Right forelimb (tissue), 1 donor: ENCODE measurements around the gene CDH13.

Experiments
- DNase-seq: peaks from one replicate; pipeline ENCODE4 v3.0.0-alpha.2; 2018

CDH13 gene

DNA sequence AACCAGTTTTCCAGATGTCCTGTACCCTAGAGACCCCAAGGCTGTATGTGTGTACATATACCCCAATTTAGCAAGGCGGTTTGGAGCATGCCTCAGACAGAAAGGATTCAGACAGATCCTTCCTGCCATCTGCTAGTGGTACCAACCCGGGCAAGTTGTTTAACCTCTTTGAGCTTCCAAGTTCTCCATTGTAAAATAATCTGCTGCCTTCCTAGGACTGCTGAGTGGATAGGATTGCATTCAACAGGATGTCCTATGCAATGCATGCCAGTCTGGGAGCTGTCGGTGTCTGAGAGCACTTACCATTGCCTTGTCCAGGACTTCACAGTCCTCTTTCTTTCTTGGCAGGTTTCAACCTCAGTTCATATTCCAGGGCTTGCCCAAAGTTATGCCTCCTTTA is 1.9 kb downstream of the CDH13 start:
- no peak for DNase-seq

DNA sequence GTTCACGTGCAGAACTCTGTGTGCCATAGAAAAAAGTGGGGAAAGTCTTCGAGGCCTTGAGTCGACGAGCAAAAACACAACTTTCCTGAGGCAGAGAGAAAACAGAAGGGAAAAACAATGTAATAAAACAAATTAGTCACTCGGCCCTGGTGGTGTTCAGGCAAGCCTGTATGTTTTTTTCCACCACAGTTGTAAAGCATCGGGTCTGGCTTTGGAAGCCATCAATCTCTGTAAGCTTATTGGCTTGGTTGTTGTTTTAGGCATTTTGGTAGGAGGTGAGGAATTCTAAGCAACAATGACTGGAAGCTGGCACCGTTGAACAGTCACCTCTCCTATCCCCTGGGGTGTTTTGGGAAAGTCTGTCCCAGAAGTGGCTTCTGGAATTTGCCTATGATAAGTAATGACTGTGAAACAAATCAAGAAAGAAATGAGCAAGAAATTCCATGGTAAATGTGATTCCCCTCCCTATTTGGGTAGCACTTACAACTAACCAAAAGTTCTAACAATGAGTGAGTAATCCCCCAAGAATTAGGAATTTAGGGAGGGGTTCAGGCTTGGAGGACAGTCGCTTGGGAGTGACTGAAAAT is 2.8 kb downstream of the CDH13 start:
- no peak for DNase-seq

DNA sequence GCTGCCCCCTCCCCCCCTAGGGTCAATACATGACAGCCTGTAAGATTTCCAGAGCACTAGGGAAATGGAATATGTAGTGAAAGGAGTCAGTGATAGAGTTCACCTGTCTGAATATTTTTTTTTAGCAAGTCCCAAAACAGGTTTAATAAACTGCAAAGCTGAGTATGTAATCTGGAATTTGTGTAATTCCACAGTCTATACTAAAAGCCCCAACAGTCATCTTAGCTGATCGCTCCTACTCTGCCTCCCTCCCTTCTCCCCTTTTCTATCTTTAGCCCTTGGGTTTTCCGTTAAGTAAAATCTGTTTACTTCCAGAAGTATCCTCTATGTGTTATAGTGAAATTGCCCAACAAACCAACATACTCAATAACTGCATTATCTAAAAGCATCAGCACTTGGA is 3.5 kb downstream of the CDH13 start:
- DNase-seq = no peak

DNA sequence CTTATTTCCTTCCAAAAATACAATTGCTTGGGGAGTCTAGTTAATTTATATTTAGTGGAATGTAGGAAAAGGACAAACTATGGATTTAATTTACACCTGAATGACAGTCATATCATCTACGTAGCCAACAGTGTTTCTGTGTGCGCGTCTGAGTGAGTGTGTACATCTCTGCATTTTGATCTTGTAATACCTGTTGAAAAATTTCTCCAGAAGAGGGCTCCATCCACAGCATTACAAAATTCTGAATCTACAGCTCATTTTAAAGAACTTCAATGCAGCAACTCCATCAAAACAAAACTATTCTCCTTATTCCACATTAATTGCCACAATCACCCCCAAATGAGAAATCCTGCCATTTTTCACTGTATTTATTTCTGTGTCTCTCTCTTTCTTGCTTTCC is 3.9 kb downstream of the CDH13 start:
- DNase-seq = no peak

DNA sequence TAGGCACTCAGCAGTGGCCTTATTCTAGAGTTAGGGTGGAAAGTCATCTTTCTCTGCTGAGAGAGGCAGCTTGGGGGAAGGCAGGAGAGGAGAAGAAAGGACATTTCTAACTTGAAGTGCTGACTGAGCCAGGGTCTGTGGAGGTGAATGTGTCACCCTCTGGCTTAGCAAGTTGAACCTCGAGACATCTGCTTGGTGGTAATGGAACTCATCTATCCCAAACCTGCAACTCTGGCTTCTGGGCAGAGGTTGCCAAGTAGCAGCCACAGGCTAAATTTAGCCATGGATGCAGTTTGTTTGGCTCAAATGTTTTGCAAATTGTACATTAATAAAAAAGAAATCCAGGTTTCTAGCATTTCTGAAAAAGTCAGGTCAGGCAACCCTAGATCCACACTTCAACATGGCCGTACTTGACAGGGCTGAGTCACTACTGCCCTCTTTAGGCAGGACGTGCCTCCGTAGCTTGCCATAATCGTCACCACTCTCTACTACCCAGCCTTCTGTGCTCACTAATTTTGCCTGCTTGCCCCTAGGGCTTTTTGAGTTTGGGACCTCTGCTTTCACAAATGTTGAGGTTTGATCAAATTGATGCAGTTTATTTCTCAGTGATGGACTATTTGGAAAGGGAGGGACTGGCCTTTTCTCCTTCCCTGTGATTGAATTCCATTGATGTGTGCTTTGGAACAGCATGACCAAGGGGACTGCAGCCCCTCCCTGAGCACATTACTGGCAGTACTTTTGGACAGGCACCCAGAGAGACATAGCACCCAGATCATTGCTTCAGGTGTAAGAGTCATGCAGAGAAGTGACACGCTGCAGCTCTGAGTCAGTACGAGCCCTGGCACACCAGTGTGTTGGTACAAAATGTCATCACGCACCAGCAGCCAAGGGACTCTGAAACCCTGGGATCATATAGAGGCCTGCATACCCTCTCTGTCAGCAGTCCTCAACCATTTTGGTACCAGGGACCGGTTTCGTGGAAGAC is 5.2 kb downstream of the CDH13 start:
- no peak for DNase-seq

DNA sequence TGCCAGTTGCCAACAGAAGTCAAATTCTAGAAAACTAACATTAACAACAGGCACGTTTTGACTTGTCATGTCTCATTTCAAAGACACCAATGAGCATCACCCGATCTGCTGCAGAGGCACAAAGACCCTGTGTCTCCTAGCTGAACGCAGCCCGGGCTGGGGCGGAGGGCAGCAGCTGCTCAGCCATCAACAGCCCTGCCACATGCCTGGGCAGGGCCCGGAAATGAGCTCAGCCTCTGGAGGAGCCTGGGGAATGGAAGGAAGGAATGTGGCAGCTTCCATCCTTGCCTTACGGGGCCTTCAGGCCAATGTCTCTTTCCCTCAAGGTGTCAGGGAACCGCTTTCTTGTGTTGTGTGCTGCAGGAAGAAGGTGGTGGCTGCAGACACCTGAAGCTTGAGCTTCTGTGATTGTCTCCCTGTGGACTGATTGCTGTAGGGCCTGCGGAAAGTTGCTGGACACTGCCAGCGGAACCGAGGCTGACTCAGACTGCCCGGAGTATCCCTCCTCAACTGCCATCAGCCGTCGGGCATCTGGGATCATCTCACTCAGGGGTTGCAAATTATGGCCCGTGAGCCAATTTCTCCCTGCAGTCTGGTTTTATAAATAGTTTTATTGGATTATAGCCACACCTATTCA is 7.3 kb downstream of the CDH13 start:
- DNase-seq = peak; percentile 64

DNA sequence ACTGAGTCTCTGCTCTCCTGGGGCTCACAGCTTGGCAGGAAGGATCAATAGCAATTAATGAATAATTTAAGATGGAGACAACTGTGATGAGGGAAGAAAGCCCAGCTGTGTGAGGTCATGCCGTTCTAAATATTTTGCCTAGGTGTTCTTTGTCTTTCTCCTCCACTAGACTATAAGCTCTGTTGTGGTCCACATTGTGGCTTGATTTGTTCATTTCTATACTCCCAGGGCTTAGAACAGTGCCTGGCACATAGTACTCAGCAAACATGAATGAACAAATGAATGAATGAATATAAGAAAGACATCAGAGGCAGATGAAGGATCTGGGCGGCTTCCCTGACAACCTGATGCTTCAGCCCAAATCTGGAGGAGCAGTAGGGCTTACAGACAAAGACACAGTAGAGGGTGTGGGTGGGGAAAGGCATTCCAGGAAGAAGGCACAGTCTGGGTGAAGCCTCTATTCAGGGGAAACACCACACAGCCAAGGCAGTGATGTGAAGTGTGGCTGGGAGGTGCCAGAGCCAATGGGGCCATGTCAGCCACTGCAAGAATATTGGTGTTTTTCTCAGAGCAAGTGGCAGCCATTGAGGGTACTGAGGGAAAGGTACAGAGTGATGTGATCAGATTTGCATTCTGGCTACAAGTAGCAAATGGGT is 8.3 kb downstream of the CDH13 start:
- no peak for DNase-seq

DNA sequence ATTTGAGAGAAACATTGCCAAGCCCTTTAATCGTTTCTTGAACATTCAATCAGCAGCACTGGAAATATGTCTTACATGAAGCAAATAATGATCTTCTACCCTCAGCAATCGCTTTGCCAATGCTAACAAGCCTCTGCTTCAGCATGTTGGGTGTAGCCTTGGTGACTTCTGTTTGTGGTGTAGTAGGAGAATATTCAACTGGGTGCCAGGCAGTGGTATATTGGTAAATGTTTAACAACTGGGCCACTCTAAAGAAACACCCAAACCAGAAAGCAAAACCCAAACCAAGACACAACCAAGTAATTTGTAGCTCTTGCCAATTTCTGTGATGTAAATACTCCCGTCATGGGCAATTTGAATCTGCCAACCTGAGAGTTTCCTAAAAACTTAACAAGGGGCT is 9.7 kb downstream of the CDH13 start:
- no peak for DNase-seq

DNA sequence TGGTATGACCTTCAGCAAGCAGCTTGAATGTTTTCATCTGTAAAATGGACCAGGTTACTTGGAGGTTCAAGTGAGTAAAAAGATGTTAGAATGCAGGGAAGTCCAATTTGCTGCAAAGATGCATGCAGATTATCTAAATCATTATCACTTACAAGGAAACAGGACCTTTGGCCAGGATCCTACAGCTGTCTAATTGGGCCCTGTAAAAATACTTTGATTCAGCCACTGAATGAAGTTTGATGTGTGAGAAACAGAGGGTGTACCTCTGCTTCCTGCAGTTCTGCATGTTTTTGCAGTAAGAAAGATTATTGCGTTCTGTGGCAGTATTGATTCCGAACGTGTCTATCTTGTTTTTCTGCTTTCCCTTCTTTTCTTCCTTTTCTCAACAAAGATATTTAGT is 10.2 kb downstream of the CDH13 start:
- DNase-seq = no peak

DNA sequence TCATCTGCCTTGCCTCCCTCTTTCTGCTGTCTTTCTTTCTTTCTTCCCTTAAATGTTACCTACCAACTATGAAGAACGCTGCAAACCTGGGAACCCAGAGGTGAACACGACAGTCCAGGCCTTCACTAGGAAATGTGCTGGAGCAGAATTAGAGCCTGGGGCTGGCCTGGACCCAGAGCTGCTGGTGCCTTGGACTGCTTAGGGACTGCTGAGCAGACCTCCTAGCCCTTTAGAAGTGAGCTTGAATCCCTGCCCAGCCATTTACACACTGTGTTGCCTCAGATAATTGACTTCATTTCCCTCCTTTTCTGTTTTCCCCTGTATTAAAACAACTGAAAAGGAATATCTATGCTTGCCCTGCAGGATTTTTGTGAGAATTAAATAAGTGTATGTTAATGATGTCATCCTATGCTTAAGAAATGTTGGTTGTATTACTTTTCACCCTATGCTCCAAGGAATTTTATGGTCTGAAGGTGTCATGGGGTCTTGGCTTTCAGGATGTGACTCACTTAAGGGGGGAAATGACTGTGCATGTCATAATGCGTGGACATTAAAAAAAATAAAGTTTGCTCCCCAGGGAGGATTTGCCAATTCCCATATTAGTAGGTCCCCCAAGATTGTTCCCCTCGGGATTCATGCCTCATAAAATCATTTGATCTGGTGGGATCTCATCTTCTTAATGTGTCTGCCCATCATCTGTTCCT is 11.5 kb downstream of the CDH13 start:
- DNase-seq = no peak

DNA sequence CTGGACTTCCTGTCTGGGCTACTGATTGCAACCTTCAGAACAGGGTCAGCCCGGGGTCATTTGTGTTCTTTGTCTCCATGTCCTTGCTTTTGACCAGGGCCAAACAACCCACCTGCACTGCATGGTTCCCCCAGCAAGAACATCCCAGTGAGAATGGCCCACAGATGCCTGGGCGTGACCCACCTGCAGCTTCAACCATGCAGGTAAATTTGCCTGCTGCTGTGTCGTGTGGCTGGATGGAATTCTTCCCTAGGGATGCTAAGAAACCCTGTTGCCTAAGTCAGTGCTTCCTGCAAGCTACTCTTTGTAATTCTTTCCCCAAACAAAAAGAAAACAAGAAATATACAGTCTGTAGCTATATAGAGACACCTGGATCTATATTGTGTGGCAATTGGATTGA is 12.5 kb downstream of the CDH13 start:
- no peak for DNase-seq

DNA sequence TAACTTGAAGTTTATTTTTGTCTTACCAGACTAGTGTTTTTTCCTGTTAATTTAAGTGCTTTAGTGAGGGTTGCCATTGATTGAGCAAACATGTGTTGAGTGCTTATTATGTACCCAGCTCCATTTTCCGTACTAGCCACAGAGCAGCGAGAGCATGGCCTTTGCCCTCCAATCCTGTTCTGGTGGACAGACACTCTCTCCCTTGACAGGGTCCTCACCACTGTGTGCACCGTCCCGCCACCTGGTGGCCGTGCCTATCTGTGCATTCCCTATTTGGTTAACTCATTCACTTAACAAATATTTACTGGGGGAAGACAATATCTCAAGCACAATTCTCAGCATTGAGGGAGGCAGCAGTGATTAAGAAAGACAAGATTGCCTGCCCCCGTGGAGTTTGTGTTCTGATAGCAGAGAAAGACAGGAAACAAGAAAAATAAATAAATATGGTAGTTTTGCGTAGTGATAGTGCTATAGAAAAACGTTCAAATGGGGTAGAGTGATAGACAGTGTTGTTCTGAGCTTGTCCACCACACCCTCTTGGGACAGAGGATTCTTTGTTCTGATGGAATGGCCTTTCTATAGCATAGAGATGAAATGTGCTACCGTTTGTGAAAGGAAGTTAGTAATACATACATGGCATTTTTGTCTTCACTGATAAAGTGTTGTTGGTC is 13.0 kb downstream of the CDH13 start:
- peak; percentile 72 for DNase-seq

DNA sequence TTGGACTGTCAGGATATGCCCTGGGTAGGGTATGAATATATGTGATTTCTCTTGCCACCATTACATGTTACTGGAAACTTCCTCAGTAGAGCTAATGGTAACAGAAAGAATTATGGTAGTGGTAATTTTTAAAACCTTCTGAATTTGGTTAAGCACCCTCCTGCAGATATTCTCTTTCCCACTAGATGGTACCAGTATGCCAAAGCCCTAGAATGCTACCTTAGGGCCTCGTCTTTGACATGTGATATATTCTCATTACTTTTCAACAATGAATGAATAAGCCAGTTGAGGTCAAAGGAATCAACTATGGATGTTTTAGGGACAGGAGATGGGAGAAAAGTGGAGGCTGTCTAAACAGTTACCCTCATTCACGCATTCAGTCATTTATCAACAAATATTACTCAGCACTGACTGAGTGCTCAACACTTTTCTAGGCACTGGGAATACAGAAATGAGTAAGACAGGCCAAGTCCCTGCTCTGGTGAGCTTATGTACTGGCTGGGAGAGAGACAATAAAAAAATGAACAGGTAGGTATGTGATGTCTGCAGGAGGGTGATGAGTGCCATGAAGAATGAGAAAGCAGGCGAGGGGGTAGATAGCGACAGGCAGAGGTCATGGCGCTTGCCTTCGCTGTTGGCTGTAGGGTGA is 14.7 kb downstream of the CDH13 start:
- DNase-seq = no peak

DNA sequence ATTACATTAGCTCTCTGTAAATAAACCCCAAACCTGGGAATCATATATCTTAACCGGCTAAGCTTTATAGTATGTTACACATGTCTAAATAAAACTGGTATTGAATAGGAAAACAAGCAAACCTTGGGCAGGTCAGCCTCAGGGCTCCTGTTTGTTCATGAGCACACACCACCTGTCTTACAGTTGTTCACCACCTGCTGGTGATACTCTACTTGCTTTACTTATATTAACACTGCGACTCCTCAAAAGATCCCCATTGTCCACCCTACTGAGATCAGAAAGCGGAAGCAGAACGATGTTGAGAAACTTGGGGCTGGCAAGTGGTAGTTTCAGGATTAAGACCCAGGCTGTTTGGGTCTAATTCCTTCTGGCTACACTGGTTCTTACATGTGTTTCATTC is 16.4 kb downstream of the CDH13 start:
- no peak for DNase-seq

DNA sequence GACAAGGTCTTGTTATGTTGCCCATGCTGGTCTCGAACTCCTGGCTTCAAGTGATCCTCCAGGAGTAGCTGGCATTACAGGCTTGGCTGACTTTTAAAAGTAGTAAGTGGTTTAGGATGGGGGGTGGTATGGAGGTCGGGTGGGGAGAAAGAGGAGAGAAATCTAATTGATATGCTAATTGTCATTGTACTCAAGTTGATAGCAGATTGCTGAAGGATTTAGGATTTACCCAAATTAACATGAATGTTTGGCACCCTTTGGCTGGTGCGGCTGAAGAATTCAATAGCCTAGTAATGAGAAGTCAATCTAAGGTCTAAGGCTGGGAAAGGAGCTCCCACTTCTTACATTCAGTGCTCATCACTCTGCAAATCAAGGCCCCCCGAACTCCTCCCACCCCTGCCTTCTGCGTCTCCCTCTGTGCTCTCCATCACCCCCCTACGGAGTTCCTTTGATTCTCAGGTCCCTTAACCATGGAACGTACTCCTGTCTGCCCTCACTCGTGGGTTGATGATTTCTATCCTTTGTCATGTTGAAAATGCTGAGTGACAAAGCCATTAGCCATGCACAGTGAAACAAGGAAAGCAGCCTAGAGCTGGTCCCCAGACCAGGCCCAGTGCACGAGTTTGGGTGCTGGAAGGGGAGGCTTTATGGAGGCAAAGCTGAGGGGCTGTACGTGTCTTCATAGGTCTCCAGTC is 17.3 kb downstream of the CDH13 start:
- DNase-seq = no peak

DNA sequence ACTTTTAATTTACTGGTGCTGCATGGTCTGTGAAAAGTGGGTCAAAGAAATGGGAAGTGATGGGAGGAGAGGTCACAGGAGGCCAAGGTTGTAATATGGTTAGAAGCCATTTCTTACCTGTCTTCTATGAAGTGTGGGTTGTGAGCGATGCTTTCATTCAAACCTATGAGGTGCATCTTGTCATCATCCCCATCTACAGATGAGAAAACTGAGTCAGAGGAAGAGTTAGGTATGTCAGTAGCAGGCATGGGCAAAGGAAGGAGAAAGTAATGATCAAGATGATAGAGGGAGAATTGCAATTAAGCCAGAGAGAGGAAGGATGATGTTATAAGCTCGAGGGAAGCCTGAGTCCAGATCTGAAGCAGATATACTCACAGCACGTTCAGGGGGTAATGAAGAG is 19.7 kb downstream of the CDH13 start:
- no peak for DNase-seq

DNA sequence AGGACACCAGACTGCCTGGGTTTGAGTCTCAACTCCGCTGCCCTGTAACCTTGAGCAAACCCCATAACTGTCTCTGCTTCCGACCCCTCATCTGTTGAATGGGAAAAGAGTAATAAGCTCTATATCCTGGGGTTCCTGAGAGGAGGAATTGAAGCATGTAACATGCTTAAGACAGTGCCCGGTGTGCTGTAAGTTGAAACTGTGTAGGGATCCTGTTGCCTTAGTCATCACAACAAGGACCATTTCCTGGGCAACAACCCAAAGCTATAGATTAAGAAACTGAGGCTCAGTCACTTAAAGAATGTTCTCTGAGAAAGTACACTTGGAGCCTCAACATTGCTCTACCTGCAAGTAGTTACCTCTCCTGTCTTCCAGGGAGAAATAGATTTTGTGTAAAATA is 23.0 kb downstream of the CDH13 start:
- DNase-seq = no peak

DNA sequence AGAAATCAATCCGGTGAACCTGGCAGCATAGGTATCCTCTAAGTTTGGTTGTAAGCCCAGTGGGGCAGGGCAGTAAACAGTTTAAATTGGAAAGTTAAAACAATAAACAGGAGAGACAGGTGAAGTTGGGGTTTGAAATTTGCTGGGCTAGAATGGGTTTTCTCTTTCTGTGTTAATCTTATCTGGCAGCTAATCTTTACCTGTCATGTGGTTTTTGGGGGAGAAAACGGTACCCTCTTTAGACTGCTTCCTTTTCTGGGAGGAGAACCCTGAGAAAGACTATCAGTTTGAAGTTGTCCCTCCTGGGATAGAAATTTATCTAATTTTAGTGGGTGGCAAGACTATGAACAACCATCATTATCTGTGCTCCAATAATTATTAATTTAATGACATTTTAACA is 24.0 kb downstream of the CDH13 start:
- DNase-seq = no peak

DNA sequence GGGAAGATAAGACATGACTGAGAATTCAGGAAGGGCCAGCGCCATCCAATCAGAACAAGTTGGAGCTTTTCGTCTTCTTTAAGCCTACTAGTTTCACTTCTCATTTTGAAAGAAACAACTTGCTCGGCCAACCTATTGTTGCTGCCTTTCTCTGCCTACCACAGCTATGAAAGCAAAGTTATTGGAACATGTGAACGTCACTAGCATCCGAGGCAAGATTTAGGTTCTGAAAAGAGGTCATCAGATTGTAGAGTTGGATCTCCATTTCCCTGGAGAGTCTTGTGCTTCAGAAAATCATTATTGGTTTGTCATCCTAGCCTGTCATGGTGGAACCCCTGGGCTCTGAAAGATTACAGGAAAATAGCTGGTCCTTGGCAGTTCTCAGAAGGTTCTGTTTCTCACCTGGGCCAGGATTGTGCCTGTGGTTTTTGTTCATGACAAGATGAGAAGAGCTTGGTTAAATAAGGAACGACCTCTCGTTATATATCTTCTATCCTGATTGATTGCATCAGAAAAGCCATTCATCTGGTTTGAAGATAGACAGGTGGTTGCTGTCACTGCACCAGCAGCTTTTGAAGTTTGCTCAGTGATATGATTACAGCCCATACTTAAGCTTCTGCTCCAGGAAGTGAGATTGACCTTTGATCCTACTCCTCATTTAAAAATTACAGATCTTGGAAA is 25.3 kb downstream of the CDH13 start:
- no peak for DNase-seq

DNA sequence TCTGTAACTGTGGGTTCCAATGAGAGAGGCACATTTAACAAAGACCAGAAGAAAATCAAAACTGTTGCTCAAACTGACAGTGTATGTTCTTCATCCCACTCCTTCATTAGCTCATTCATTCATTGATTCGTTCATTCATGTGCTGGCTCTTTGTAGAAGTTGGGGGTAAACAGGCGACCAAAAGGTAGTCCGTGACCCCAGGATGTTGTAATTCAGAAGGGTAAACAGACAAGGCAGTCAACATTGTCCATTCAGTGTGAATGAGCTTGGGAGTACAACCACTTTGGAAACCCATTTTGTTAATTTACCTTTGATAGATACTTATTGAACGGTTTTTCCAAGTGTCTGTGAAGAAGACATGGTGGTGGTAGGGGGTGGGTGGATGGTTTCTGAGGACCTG is 26.1 kb downstream of the CDH13 start:
- DNase-seq = no peak
